Astrocyte of the spinal cord (primary cell): ENCODE measurements around the gene ABHD1.

Source experiments
- DNase-seq: peaks from one replicate; pipeline ENCODE4 v3.0.0; 2011; ENCODE audit warnings: low read depth, low spot score
- H3K4me3 ChIP-seq: 2 replicates; pipeline ENCODE4 v1.5.1; 2011; ENCODE audit warnings: low read depth, mild to moderate bottlenecking, low read length, moderate library complexity
- in situ Hi-C: cut with HindIII; loops from 2 replicates; pipeline ENCODE4 v1.10.0; 2017; ENCODE audit warnings: low sequenced_read_pairs
- TF ChIP-seq, protein P1 (sequence below): IDR thresholded peaks from 2 replicates; pipeline ENCODE4 v1.5.1; 2012; ENCODE audit warnings: low read depth, mild to moderate bottlenecking, low read length, inconsistent platforms

ABHD1 gene

GRCh38 chr2:27133905-27134780 is 10.5 kb downstream of the ABHD1 start, which contains the start of gene PREB:
Gene PREB, minus strand, starts transcription at chr2:27134636. Its CDS starts 215 bp downstream, at chr2:27134421.
- in situ Hi-C loops: no loop called here
- H3K4me3 ChIP-seq: peak within 1 kb of the TSS; percentile 75
- DNase-seq: peak; percentile 96
- TF ChIP-seq, protein P1, sequence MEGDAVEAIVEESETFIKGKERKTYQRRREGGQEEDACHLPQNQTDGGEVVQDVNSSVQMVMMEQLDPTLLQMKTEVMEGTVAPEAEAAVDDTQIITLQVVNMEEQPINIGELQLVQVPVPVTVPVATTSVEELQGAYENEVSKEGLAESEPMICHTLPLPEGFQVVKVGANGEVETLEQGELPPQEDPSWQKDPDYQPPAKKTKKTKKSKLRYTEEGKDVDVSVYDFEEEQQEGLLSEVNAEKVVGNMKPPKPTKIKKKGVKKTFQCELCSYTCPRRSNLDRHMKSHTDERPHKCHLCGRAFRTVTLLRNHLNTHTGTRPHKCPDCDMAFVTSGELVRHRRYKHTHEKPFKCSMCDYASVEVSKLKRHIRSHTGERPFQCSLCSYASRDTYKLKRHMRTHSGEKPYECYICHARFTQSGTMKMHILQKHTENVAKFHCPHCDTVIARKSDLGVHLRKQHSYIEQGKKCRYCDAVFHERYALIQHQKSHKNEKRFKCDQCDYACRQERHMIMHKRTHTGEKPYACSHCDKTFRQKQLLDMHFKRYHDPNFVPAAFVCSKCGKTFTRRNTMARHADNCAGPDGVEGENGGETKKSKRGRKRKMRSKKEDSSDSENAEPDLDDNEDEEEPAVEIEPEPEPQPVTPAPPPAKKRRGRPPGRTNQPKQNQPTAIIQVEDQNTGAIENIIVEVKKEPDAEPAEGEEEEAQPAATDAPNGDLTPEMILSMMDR: peak; percentile 44

GRCh38 chr2:27134781-27135477 is 11.3 kb downstream of the ABHD1 start:
- TF ChIP-seq, protein P1: no peak
- peak overlapping the region; percentile 25 for H3K4me3 ChIP-seq
- DNase-seq: no peak
- in situ Hi-C loops: no loop called here

DNA sequence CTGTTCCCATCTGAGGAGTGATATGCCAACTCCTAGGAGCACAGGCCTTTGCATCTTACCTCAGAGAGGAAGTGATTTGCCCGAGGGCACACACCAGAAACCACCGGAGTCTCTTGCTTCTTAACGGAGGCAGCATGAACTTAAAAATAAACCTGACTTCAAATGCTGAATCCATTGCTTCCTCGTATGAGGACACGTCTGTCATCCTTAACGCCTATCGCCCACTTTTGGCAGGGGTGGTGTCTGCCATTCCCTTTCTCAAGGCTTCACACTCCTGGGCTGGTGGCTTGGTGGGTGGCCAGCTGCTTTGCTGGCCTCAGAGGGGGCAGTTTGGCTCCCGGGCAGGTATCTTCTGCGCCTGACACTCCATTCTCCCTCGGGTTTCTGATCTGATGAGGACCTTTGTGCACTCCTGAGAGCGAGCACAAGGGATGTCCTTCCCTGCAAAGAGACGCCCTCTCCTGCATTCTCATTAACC is 11.9 kb downstream of the ABHD1 start:
- DNase-seq: no peak
- TF ChIP-seq, protein P1: no peak
- no peak overlapping the region for H3K4me3 ChIP-seq
- in situ Hi-C loops: no loop called here

DNA sequence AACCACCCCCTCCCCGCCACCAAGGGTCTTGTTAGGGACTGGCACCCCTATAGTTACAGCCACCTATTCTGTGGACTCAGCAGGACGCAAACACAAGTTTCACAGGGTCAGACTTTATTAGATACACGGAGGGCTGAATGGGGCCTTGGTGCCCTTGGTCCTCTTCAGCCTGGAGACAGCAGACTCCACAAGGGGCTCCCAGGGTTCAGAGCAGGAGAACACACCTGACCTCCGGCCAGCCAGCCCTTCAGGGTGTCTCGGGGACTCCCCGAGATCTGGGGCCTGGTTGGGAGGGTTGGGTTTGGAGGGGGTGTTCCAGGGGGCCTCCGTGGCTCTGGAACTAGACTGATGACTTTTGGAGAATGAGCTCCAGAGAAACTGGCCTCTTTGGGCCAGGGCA is 13.1 kb downstream of the ABHD1 start:
- TF ChIP-seq, protein P1: no peak
- in situ Hi-C loops: no loop called here
- no peak for DNase-seq
- H3K4me3 ChIP-seq: no peak overlapping the region

DNA sequence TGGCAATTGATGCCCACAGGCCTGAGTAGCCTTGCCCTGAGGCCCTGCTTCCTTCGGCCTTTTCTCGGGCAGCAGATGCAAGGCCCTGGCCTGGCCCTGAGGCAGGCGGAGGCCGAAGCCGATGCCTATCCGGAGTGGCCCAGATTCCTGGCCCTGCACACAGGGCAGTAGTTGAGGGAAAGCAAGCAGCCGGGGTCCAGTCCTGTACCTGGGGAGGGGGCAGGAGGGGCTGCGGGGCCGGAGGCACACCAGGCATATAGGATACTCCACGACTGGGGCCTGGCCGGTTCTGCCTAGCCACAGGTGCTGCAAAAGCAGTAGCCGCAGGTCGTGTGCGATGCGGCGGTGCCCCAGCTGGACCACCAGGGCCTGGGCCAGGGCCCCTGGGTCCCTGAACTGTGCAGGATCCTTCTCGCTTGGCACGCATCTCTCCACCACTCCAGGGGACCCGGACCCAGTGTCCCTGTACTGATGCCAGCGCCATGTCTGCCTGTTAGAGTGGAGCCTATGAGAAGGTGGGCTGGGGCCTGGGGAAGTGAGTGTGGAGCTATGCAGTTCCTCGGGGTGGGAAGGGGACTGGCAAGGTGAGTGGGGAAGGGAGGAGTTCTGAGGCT is 13.8 kb downstream of the ABHD1 start:
- H3K4me3 ChIP-seq: no peak overlapping the region
- TF ChIP-seq, protein P1: no peak
- in situ Hi-C loops: no loop called here
- no peak for DNase-seq

GRCh38 chr2:27138111-27138510 is 14.5 kb downstream of the ABHD1 start:
- DNase-seq: no peak
- in situ Hi-C loops: no loop called here
- TF ChIP-seq, protein P1: no peak
- H3K4me3 ChIP-seq: no peak overlapping the region
